ENCODE results near the gene TBC1D17.

Gene TBC1D17

DNA sequence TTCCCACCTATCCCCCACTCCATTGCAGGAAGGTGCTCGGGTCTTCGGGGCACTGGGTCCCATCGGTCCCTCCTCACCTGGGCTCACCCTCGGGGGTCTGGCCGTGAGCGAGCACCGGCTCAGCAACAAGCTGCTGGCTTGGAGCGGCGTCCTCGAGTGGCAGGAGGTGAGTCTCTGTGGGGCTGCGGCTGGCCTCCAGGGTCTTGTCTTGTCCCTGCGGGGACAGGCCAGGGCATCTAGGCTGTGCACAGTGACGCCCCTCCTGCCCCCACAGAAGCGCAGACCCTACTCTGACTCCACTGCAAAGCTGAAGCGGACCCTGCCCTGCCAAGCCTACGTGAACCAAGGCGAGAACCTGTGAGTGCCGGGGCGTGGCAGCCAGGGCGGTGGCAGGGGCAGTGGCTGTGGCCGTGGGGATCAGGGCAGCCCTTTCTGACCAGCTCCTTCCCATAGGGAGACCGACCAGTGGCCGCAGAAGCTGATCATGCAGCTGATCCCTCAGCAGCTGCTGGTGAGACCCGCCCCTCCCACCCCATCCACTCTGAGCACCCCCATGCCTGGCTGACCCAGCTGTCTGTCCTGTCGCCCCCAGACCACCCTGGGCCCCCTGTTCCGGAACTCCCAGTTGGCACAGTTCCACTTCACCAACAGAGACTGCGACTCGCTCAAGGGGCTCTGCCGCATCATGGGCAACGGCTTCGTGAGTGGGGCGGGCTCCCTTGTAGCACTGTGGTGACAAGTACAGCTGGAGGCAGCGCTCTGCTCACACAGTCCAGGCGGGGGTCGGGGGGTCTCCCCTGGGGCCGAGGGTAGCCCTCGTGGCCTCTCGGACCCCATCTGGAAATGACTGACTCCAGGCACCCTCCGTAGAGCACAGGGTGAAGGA lies 22.9 kb upstream of the TBC1D17 start:
- Histone ChIP-seq H3K36me3 (ENCODE audit: control insufficient read depth, insufficient read depth, low read length) (peaks cover 36% of the 10 kb centered on the region), H3K4me3 (ENCODE audit: low read length) (no peak overlapping the region), H3K9me3 (ENCODE audit: control insufficient read depth, insufficient read depth, low read length) (no peaks in the 10 kb centered on the region), H3K27me3 (ENCODE audit: control insufficient read depth, insufficient read depth, low read length) (no peaks in the 10 kb centered on the region), H3K27ac (ENCODE audit: low read length) (no peak overlapping the region), H3K4me1 (ENCODE audit: control insufficient read depth, insufficient read depth, low read length) (peaks cover 3% of the 10 kb centered on the region; the same call in 1 of the 2 replicates)
- DNase-seq (ENCODE audit: low read depth, low spot score) = no peak
- no CpG with 5 or more reads among the region's 39 CpGs for WGBS (ENCODE audit: insufficient coverage, insufficient read length)

- Histone ChIP-seq H3K4me1 (ENCODE audit: control insufficient read depth, insufficient read depth, low read length) (no peaks in the 10 kb centered on the region; the same call in 1 of the 2 replicates), H3K36me3 (ENCODE audit: control insufficient read depth, insufficient read depth, low read length) (peaks cover 41% of the 10 kb centered on the region), H3K4me3 (ENCODE audit: low read length) (no peak overlapping the region), H3K9me3 (ENCODE audit: control insufficient read depth, insufficient read depth, low read length) (no peaks in the 10 kb centered on the region), H3K27me3 (ENCODE audit: control insufficient read depth, insufficient read depth, low read length) (no peaks in the 10 kb centered on the region), H3K27ac (ENCODE audit: low read length) (no peak overlapping the region)
- no peak for DNase-seq (ENCODE audit: low read depth, low spot score)
- WGBS (ENCODE audit: insufficient coverage, insufficient read length) = no CpG with 5 or more reads among the region's 12 CpGs
Observed at GRCh38 chr19:49855277-49855675, 22.2 kb upstream of the TBC1D17 start.

DNA sequence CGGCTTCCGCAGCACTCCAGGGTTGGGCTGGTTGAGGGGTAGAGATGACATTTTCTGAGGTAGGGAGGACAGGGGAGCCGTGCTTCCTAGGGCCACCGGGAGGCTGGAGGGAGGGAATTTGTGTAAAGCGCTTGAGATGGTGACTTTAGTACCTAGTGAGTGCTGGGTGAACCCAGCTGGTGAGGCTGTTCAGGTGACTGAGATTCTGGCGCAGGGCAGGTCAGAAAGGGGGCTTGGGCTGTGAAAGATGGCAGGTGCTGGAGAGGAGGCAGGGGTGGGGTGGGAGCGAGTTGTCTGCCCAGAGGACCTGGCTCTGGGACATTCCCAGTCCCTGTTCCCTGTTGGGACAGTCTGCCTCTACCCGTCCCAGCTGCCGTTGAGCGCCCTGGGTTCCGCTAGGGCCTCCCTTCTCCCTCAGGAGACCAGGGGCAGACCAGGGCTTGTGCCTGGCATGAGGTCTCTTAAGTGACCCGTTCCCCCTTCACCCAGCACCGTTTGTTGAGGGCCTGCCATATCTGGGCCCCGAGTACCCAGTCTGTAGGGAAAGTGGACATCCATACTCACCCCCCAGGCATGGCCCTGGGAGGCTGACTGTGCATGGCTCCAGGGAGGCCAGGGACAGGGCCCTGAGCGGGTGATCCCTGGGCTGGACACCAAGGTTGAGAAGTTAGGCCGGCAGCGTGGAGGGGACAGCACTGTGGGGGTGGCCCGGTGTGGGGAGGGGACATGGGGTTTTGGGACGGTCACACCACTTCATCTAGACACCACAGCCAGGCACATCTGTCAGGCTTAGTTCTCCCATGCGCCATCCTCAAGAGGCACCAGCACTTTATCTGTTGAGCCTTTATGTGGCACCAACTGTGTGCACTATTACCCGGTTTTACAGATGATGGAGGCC lies 21.6 kb upstream of the TBC1D17 start:
- H3K9me3 ChIP-seq (ENCODE audit: control insufficient read depth, insufficient read depth, low read length) = no peaks in the 10 kb centered on the region
- H3K27ac ChIP-seq (ENCODE audit: low read length) = no peak overlapping the region
- H3K27me3 ChIP-seq (ENCODE audit: control insufficient read depth, insufficient read depth, low read length) = no peaks in the 10 kb centered on the region
- DNase-seq (ENCODE audit: low read depth, low spot score) = no peak
- WGBS (ENCODE audit: insufficient coverage, insufficient read length) = no CpG with 5 or more reads among the region's 21 CpGs
- peaks cover 46% of the 10 kb centered on the region for H3K36me3 ChIP-seq (ENCODE audit: control insufficient read depth, insufficient read depth, low read length)
- H3K4me3 ChIP-seq (ENCODE audit: low read length) = no peak overlapping the region
- H3K4me1 ChIP-seq (ENCODE audit: control insufficient read depth, insufficient read depth, low read length) = no peaks in the 10 kb centered on the region; the same call in 1 of the 2 replicates

DNA sequence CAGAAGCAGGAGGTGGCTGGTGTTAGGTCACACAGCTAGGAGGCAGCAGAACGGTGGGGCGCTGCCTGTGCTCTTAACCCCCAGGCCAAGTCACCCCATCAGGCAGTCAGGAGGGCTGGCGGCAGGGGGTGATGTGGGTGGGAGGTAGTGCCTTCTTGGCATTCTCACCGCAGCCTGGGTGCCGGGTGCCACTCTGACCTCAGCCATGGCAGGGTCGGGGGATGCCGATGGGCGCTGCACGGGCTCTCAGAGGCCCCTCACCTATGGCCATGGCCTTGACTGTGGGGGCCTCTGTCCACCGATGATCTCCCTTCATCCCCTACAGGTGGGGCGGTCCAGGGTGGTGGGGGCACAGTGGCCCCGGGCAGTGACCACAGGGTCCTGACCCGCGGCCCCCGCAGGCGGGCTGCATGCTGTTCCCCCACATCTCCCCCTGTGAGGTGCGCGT lies 20.9 kb upstream of the TBC1D17 start:
- Histone ChIP-seq H3K4me3 (ENCODE audit: low read length) (no peak overlapping the region), H3K9me3 (ENCODE audit: control insufficient read depth, insufficient read depth, low read length) (no peaks in the 10 kb centered on the region), H3K4me1 (ENCODE audit: control insufficient read depth, insufficient read depth, low read length) (no peaks in the 10 kb centered on the region; the same call in 1 of the 2 replicates), H3K27ac (ENCODE audit: low read length) (no peak overlapping the region), H3K36me3 (ENCODE audit: control insufficient read depth, insufficient read depth, low read length) (peaks cover 47% of the 10 kb centered on the region), H3K27me3 (ENCODE audit: control insufficient read depth, insufficient read depth, low read length) (no peaks in the 10 kb centered on the region)
- no CpG with 5 or more reads among the region's 18 CpGs for WGBS (ENCODE audit: insufficient coverage, insufficient read length)
- no peak for DNase-seq (ENCODE audit: low read depth, low spot score)

DNA sequence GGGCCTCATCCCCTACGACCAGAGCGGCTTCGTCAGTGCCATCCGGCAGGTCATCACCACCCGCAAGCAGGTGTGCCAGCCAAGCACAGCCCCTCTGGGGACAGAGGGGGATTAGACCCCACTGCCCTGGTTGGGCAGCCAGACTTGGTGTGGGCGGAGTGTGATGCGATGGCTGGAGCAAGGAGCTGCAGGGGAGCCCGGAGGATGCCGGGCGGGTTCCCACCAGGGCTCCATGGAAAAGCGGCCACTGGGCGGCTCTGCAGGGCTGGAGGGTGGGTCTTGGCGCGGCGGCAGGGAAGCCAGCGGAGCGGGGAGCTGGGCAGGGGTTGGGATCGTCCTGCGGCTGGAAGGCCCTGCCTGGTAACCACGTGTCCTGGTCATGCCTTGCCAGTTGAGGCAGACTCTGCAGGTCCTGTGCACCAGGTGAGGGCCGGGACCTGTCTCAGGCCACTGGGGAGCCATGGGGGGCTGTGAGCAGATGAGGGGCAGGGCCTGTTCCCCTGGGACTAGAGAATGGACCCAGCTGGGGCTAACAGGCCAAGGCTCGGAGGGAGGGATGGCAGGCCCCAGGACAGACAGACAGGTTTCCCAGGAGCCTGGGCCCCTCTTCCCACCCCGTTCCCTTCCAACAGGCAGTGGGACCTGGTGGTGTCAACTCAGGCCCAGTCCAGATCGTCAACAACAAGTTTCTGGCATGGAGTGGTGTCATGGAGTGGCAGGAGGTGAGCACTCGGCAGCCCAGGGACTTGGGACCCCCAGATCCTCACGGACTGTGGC lies 20.3 kb upstream of the TBC1D17 start:
- Histone ChIP-seq H3K27me3 (ENCODE audit: control insufficient read depth, insufficient read depth, low read length) (no peaks in the 10 kb centered on the region), H3K9me3 (ENCODE audit: control insufficient read depth, insufficient read depth, low read length) (no peaks in the 10 kb centered on the region), H3K4me3 (ENCODE audit: low read length) (no peak overlapping the region), H3K27ac (ENCODE audit: low read length) (no peak overlapping the region), H3K4me1 (ENCODE audit: control insufficient read depth, insufficient read depth, low read length) (no peaks in the 10 kb centered on the region; the same call in 1 of the 2 replicates), H3K36me3 (ENCODE audit: control insufficient read depth, insufficient read depth, low read length) (peaks cover 52% of the 10 kb centered on the region)
- WGBS (ENCODE audit: insufficient coverage, insufficient read length) = no CpG with 5 or more reads among the region's 26 CpGs
- no peak for DNase-seq (ENCODE audit: low read depth, low spot score)

DNA sequence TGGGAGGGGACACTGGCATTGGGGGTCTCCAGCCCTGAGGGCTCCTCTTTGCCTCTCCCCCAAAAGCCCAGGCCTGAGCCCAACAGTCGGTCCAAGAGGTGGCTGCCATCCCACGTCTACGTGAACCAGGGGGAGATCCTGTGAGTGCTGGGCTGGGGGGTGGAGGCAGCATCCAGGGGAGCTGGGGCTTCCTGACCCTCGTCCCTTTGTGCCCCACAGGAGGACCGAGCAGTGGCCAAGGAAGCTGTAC lies 19.7 kb upstream of the TBC1D17 start:
- Histone ChIP-seq H3K27ac (ENCODE audit: low read length) (no peak overlapping the region), H3K4me1 (ENCODE audit: control insufficient read depth, insufficient read depth, low read length) (peaks cover 1% of the 10 kb centered on the region; the same call in 1 of the 2 replicates), H3K4me3 (ENCODE audit: low read length) (no peak overlapping the region), H3K9me3 (ENCODE audit: control insufficient read depth, insufficient read depth, low read length) (no peaks in the 10 kb centered on the region), H3K36me3 (ENCODE audit: control insufficient read depth, insufficient read depth, low read length) (peaks cover 50% of the 10 kb centered on the region), H3K27me3 (ENCODE audit: control insufficient read depth, insufficient read depth, low read length) (no peaks in the 10 kb centered on the region)
- DNase-seq (ENCODE audit: low read depth, low spot score) = no peak
- WGBS (ENCODE audit: insufficient coverage, insufficient read length) = no CpG with 5 or more reads among the region's 5 CpGs

DNA sequence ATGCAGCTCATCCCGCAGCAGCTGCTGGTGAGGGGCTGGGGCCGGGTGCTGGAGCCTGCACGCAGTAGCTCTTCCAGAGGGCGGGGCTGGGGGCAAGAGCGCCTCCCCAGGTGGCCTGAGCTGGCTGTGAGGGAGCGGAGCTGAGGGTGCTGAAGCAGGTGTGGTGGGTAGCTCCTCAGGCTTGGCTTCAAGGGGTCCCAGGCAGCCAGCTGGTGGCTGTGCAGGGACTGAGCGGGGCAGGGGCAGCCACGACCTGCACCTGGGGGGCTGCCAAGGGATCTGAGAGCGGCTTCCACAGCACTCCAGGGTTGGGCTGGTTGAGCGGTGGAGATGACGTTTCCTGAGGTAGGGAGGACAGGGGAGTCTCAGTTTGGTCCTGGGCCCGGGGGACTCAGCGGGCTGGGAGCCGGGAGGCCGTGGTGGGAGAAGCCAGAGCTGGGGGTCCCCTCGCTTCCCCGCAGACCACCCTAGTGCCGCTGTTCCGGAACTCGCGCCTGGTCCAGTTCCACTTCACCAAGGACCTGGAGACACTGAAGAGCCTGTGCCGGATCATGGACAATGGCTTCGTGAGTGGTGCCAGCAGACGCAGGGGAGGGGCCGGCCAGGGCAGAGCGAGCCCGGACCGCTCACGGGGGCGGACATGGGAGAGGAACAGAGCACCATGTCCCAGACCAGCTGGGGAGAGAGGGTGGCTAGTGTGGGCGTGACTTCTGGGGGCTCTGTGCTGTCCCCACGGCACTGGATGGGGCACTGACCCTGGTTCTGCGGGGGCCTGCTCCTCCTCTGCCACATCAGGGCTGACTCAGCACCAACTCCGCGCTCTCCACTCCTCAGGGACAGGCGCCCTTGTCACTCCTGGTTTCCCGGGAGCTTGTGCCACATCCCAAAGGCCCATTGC lies 19.2 kb upstream of the TBC1D17 start:
- Histone ChIP-seq H3K4me1 (ENCODE audit: control insufficient read depth, insufficient read depth, low read length) (peaks cover 1% of the 10 kb centered on the region; the same call in 1 of the 2 replicates), H3K27me3 (ENCODE audit: control insufficient read depth, insufficient read depth, low read length) (no peaks in the 10 kb centered on the region), H3K4me3 (ENCODE audit: low read length) (no peak overlapping the region), H3K36me3 (ENCODE audit: control insufficient read depth, insufficient read depth, low read length) (peaks cover 50% of the 10 kb centered on the region), H3K9me3 (ENCODE audit: control insufficient read depth, insufficient read depth, low read length) (no peaks in the 10 kb centered on the region), H3K27ac (ENCODE audit: low read length) (no peak overlapping the region)
- DNase-seq (ENCODE audit: low read depth, low spot score) = no peak
- WGBS (ENCODE audit: insufficient coverage, insufficient read length) = no CpG with 5 or more reads among the region's 37 CpGs

- WGBS (ENCODE audit: insufficient coverage, insufficient read length) = no CpG with 5 or more reads among the region's 22 CpGs
- Histone ChIP-seq H3K27ac (ENCODE audit: low read length) (no peak overlapping the region), H3K4me1 (ENCODE audit: control insufficient read depth, insufficient read depth, low read length) (peaks cover 1% of the 10 kb centered on the region; the same call in 1 of the 2 replicates), H3K9me3 (ENCODE audit: control insufficient read depth, insufficient read depth, low read length) (no peaks in the 10 kb centered on the region), H3K4me3 (ENCODE audit: low read length) (no peak overlapping the region), H3K27me3 (ENCODE audit: control insufficient read depth, insufficient read depth, low read length) (no peaks in the 10 kb centered on the region), H3K36me3 (ENCODE audit: control insufficient read depth, insufficient read depth, low read length) (peaks cover 53% of the 10 kb centered on the region)
- DNase-seq (ENCODE audit: low read depth, low spot score) = no peak
Observed at GRCh38 chr19:49859682-49860335, 17.7 kb upstream of the TBC1D17 start.

- Histone ChIP-seq H3K4me3 (ENCODE audit: low read length) (no peak overlapping the region), H3K9me3 (ENCODE audit: control insufficient read depth, insufficient read depth, low read length) (no peaks in the 10 kb centered on the region), H3K27ac (ENCODE audit: low read length) (no peak overlapping the region), H3K4me1 (ENCODE audit: control insufficient read depth, insufficient read depth, low read length) (peaks cover 1% of the 10 kb centered on the region; the same call in 1 of the 2 replicates), H3K27me3 (ENCODE audit: control insufficient read depth, insufficient read depth, low read length) (no peaks in the 10 kb centered on the region), H3K36me3 (ENCODE audit: control insufficient read depth, insufficient read depth, low read length) (peaks cover 53% of the 10 kb centered on the region)
- no CpG with 5 or more reads among the region's 17 CpGs for WGBS (ENCODE audit: insufficient coverage, insufficient read length)
- no peak for DNase-seq (ENCODE audit: low read depth, low spot score)
Observed at GRCh38 chr19:49860336-49861102, 17.0 kb upstream of the TBC1D17 start.

Measured in iPS DF 6.9 (cell line).